Natural killer cell (primary cell): ENCODE data around the gene CMTM1. TPM values are rescaled to one million over a fixed set of nuclear protein-coding genes. Genes with fewer than 3 reads are reported as not detected.
A peak's percentile ranks its signal among the peaks of the same experiment; 100 is the strongest.

Experiments
- ATAC-seq, 3 donors: fragments of 150-1000 bp in 2 of 3; fragments of 200-7000 bp in 1 of 3; cut with Tn5 transposase; 1 replicate in 1 of 3; 2 replicates in 2 of 3; pipeline ENCODE4 v1.10.0; 2021; ENCODE audit warnings: mild to moderate bottlenecking in 2 of 3, moderate library complexity in 2 of 3
- DNase-seq, 2 donors: peaks; one replicate each; pipeline versions ENCODE4 v3.0.0 to v3.0.0-alpha.2; 2013 to 2021; ENCODE audit warnings: mixed read lengths in 1 of 2
- H3K27ac ChIP-seq: one replicate; pipeline ENCODE4 v1.5.1; 2013; ENCODE audit warnings: mild to moderate bottlenecking, low read length
- H3K27me3 ChIP-seq: one replicate; pipeline ENCODE4 v1.6.1; 2013; ENCODE audit warnings: low read length; ENCODE audit not compliant: control insufficient read depth, insufficient read depth
- H3K36me3 ChIP-seq: one replicate; pipeline ENCODE4 v1.6.1; 2013; ENCODE audit warnings: low read length; ENCODE audit not compliant: control insufficient read depth, insufficient read depth
- H3K4me1 ChIP-seq: one replicate; pipeline ENCODE4 v1.6.1; 2013; ENCODE audit warnings: low read length; ENCODE audit not compliant: control insufficient read depth, insufficient read depth
- H3K4me3 ChIP-seq: one replicate; pipeline ENCODE4 v1.5.1; 2013; ENCODE audit warnings: low read length
- H3K9me3 ChIP-seq: one replicate; pipeline ENCODE4 v1.6.1; 2013; ENCODE audit warnings: low read length; ENCODE audit not compliant: control insufficient read depth, insufficient read depth
- H3K27ac Mint-ChIP-seq, 2 donors: one replicate each; pipeline ENCODE4 v1.8.0; 2022; ENCODE audit warnings: mild to moderate bottlenecking in 2 of 2, mixed read lengths in 2 of 2, moderate library complexity in 1 of 2
- H3K27me3 Mint-ChIP-seq, 2 donors: one replicate each; pipeline ENCODE4 v1.8.0; 2022; ENCODE audit warnings: low read depth in 2 of 2, mixed read lengths in 2 of 2
- H3K36me3 Mint-ChIP-seq: one replicate; pipeline ENCODE4 v1.8.0; 2022; ENCODE audit warnings: mixed read lengths
- H3K4me1 Mint-ChIP-seq, 2 donors: one replicate each; pipeline ENCODE4 v1.8.0; 2022; ENCODE audit warnings: mixed read lengths in 2 of 2
- H3K4me3 Mint-ChIP-seq: one replicate; pipeline ENCODE4 v1.8.0; 2022; ENCODE audit warnings: mild to moderate bottlenecking, moderate library complexity, mixed read lengths
- H3K9me3 Mint-ChIP-seq, 2 donors: one replicate each; pipeline ENCODE4 v1.8.0; 2022; ENCODE audit warnings: mixed read lengths in 2 of 2
- CTCF ChIP-seq: fragments of 200-600 bp; IDR thresholded peaks from one replicate; pipeline ENCODE4 v1.8.0; 2022; ENCODE audit warnings: antibody characterized with exemption
- WGBS: methylation state at CpG from one replicate; pipeline ENCODE4 v1.1.7; 2013; ENCODE audit warnings: missing lambda C conversion rate; ENCODE audit not compliant: insufficient coverage; 5-methylcytosine and 5-hydroxymethylcytosine counted together
- intact Hi-C: fragments of 100-400 bp; cut with micrococcal nuclease; formaldehyde crosslinking; loops from one replicate; pipeline ENCODE4 v1.14.2; 2022
- total RNA-seq, 4 donors: library from RNA; stranded (reverse); fragments of 120-200 nt in 1 of 4; gene quantifications; one replicate each; pipeline versions ENCODE4 v1.2.3 to v1.2.4, GENCODE V29; 2013 to 2022

Gene CMTM1
- total RNA-seq, 3 donors from 2014 or later (not counting 1 experiment from before 2014, with no cell fraction given), result 4.4 to 8.5 (median 7.8) TPM

DNA sequence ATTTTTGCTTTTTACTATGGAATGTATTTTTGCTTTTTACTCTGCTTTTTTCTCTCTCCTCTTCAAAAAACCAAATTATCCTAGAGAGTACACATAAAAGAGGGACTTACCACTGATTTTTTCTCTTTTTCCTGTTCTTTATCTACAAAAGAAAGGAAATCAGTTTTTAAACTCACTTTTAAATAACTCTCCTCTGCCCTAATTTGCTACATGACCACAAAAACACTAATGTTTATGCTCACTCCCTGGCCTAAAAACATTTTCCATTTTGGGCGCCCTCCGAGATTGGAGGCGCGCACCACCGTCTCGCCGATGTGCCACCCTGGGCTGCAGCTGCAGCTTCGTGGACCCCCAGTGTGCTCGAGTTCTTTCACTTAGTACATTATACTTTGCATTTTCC, 17.4 kb upstream of the CMTM1 start:
- H3K9me3 ChIP-seq, result no peaks in the 10 kb centered on the region
- Mint-ChIP-seq H3K4me1 (peaks cover 57 to 61% of the 10 kb centered on the region in 2 donors), H3K27ac (peak overlapping the region; percentile 84 to 88), H3K4me3 (peak overlapping the region; percentile 65), H3K36me3 (no peaks in the 10 kb centered on the region), H3K9me3 (no peaks in the 10 kb centered on the region), H3K27me3 (peaks cover 0 to 2% of the 10 kb centered on the region in 2 donors)
- no peaks in the 10 kb centered on the region for H3K27me3 ChIP-seq
- intact Hi-C loops, result no loop called here
- H3K27ac ChIP-seq, result peak overlapping the region; percentile 86
- ATAC-seq, result no peak
- DNase-seq, result no peak
- H3K4me3 ChIP-seq, result peak overlapping the region; percentile 59
- WGBS, result 27% methylated on average over 9 of the region's 9 CpGs
- H3K36me3 ChIP-seq, result no peaks in the 10 kb centered on the region
- H3K4me1 ChIP-seq, result peaks cover 54% of the 10 kb centered on the region
- no peak for TF ChIP-seq CTCF

- H3K9me3 Mint-ChIP-seq, result no peaks in the 10 kb centered on the region
- Histone ChIP-seq H3K9me3 (no peaks in the 10 kb centered on the region), H3K4me1 (peaks cover 61% of the 10 kb centered on the region), H3K36me3 (no peaks in the 10 kb centered on the region), H3K27me3 (no peaks in the 10 kb centered on the region), H3K4me3 (peak within 1 kb of the TSS; percentile 59), H3K27ac (peak within 1 kb of the TSS; percentile 86)
- H3K27ac Mint-ChIP-seq, result peak within 1 kb of the TSS; percentile 96 to 97
- peak within 1 kb of the TSS; percentile 89 for H3K4me3 Mint-ChIP-seq
- intact Hi-C loops, result loop anchor here (2.0 to 5.0 kb wide), 2 partner anchors 33 to 53 kb away; partner anchors contain the start of gene CMTM3
- TF ChIP-seq CTCF, result no peak
- peak; percentile 53 to 71 for DNase-seq
- 2% methylated on average over 80 of the region's 80 CpGs for WGBS
- H3K36me3 Mint-ChIP-seq, result no peaks in the 10 kb centered on the region
- H3K27me3 Mint-ChIP-seq, result peaks cover 0 to 2% of the 10 kb centered on the region in 2 donors
- peaks cover 63 to 68% of the 10 kb centered on the region in 2 donors for H3K4me1 Mint-ChIP-seq
- ATAC-seq, result peak; percentile 12 to 20 (median 17)
Measured at GRCh38 chr16:66549284-66550131, 16.7 kb upstream of the CMTM1 start, which contains the start of gene TK2. TSS of gene TK2 (minus strand) at chr16:66550122. CDS start at chr16:66550061, 61 bp downstream.

GRCh38 chr16:66551348-66551759, 14.9 kb upstream of the CMTM1 start:
- no peaks in the 10 kb centered on the region for H3K9me3 Mint-ChIP-seq
- peaks cover 0 to 2% of the 10 kb centered on the region in 2 donors for H3K27me3 Mint-ChIP-seq
- intact Hi-C loops, result loop anchor here (2.0 to 5.0 kb wide), 2 partner anchors 35 to 51 kb away; partner anchors contain the start of gene CMTM3
- Histone ChIP-seq H3K36me3 (peaks cover 3% of the 10 kb centered on the region), H3K27ac (peak overlapping the region; percentile 82), H3K27me3 (no peaks in the 10 kb centered on the region), H3K4me1 (peaks cover 68% of the 10 kb centered on the region), H3K9me3 (no peaks in the 10 kb centered on the region), H3K4me3 (no peak overlapping the region)
- 5% methylated on average over 6 of the region's 6 CpGs for WGBS
- ATAC-seq (peak in 2 of 3 donors; percentile 28 to 38), DNase-seq (peak; percentile 44 to 83)
- H3K27ac Mint-ChIP-seq, result peak overlapping the region; percentile 96 to 97
- H3K4me1 Mint-ChIP-seq, result peaks cover 82 to 86% of the 10 kb centered on the region in 2 donors
- no peaks in the 10 kb centered on the region for H3K36me3 Mint-ChIP-seq
- no peak for TF ChIP-seq CTCF
- H3K4me3 Mint-ChIP-seq, result peak overlapping the region; percentile 89
